Fibroblast of lung (primary cell): ENCODE results near the gene GALNT17. TPM values are rescaled to one million over a fixed set of nuclear protein-coding genes. Genes with fewer than 3 reads are reported as not detected.

ENCODE experiments used
- DNase-seq, 2 donors: peaks; one replicate each; pipeline versions ENCODE4 v3.0.0 to v3.0.0-alpha.2; 2010; ENCODE audit warnings: low read depth in 2 of 2
- H2AFZ ChIP-seq: 2 replicates; pipeline ENCODE4 v1.5.1; 2012; ENCODE audit warnings: low read length, control low read depth, inconsistent platforms
- H3K27ac ChIP-seq: 2 replicates; pipeline ENCODE4 v1.5.1; 2011; ENCODE audit warnings: low read length, control low read depth; ENCODE audit not compliant: insufficient read depth
- H3K27me3 ChIP-seq: 2 replicates; pipeline ENCODE4 v1.5.1; 2011; ENCODE audit warnings: mild to moderate bottlenecking, low read length; ENCODE audit not compliant: control insufficient read depth, insufficient read depth
- H3K36me3 ChIP-seq: 2 replicates; pipeline ENCODE4 v1.5.1; 2011; ENCODE audit warnings: low read length; ENCODE audit not compliant: control insufficient read depth, insufficient read depth
- H3K4me1 ChIP-seq: 2 replicates; pipeline ENCODE4 v1.5.1; 2011; ENCODE audit warnings: low read length; ENCODE audit not compliant: control insufficient read depth, insufficient read depth; ENCODE audit errors: extremely low read depth
- H3K4me2 ChIP-seq: 2 replicates; pipeline ENCODE4 v1.5.1; 2011; ENCODE audit warnings: low read length, control low read depth; ENCODE audit not compliant: insufficient read depth; ENCODE audit errors: extremely low read depth
- H3K4me3 ChIP-seq, 4 experiments: fragments of 200-600 bp in 1 of 4; sonication (generic) in 1 of 4; replicated peaks in 1 of 4; 2 replicates each; pipeline ENCODE4 v1.5.1; 2011 to 2016; ENCODE audit warnings: low read length in 4 of 4, low read depth in 3 of 4, mild to moderate bottlenecking in 3 of 4, control low read depth in 2 of 4, inconsistent platforms in 1 of 4, mixed read lengths in 1 of 4; ENCODE audit not compliant: insufficient read depth in 1 of 4; ENCODE audit errors: control extremely low read depth in 1 of 4
- H3K79me2 ChIP-seq: 2 replicates; pipeline ENCODE4 v1.5.1; 2012; ENCODE audit warnings: mild to moderate bottlenecking, low read length, inconsistent platforms; ENCODE audit not compliant: control insufficient read depth, insufficient read depth
- H3K9ac ChIP-seq: 2 replicates; pipeline ENCODE4 v1.5.1; 2011; ENCODE audit warnings: mild to moderate bottlenecking, low read length, control low read depth; ENCODE audit not compliant: insufficient read depth
- H3K9me3 ChIP-seq: 2 replicates; pipeline ENCODE4 v1.5.1; 2012; ENCODE audit warnings: low read depth, low read length; ENCODE audit not compliant: control insufficient read depth, insufficient read depth
- H4K20me1 ChIP-seq: 2 replicates; pipeline ENCODE4 v1.5.1; 2011; ENCODE audit warnings: low read length; ENCODE audit not compliant: control insufficient read depth, insufficient read depth; ENCODE audit errors: extremely low read depth
- EZH2 ChIP-seq: IDR thresholded peaks from 2 replicates; pipeline ENCODE4 v1.5.1; 2012; ENCODE audit warnings: low read length, control low read depth, mild to moderate bottlenecking; ENCODE audit errors: missing control alignments
- polyA plus RNA-seq, 2 donors: library from polyadenylated mRNA; depleted of rRNA in 1 of 2; stranded (reverse) in 1 of 2; unstranded in 1 of 2; fragments of >200 nt; gene quantifications; 2 replicates each; pipeline ENCODE4 v1.2.1, GENCODE V29; 2011 to 2012; ENCODE audit warnings: missing spikeins in 1 of 2
- total RNA-seq: library from RNA; depleted of rRNA; stranded (reverse); fragments of >200 nt; gene quantifications from 2 replicates; pipeline ENCODE4 v1.2.1, GENCODE V29; 2014
- TF ChIP-seq, protein P1 (sequence below), 2 donors: IDR thresholded peaks in 1 of 2; conservative IDR thresholded peaks in 1 of 2; 1 replicate in 1 of 2; 2 replicates in 1 of 2; pipeline ENCODE4 v1.5.1; 2011 to 2012; ENCODE audit warnings: low read length in 2 of 2, control low read depth in 1 of 2, inconsistent platforms in 1 of 2, low read depth in 1 of 2, mild to moderate bottlenecking in 1 of 2

Gene GALNT17
- total and polyA plus RNA-seq, 2 donors (not counting 1 experiment from before 2014, with no cell fraction given) = under 0.01 TPM; not detected in 1

GRCh38 chr7:71558806-71559613 is 427.1 kb downstream of the GALNT17 start:
- TF ChIP-seq EZH2 = no peak
- TF ChIP-seq, protein P1, sequence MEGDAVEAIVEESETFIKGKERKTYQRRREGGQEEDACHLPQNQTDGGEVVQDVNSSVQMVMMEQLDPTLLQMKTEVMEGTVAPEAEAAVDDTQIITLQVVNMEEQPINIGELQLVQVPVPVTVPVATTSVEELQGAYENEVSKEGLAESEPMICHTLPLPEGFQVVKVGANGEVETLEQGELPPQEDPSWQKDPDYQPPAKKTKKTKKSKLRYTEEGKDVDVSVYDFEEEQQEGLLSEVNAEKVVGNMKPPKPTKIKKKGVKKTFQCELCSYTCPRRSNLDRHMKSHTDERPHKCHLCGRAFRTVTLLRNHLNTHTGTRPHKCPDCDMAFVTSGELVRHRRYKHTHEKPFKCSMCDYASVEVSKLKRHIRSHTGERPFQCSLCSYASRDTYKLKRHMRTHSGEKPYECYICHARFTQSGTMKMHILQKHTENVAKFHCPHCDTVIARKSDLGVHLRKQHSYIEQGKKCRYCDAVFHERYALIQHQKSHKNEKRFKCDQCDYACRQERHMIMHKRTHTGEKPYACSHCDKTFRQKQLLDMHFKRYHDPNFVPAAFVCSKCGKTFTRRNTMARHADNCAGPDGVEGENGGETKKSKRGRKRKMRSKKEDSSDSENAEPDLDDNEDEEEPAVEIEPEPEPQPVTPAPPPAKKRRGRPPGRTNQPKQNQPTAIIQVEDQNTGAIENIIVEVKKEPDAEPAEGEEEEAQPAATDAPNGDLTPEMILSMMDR (conservative IDR thresholded peaks at IDR 0.05 in 1 of 2, IDR thresholded peaks at IDR 0.05 in 1 of 2; ENCODE audit: low read depth in 1 of 2, low read length in 2 of 2) = no peak
- H3K79me2 ChIP-seq = no peaks in the 10 kb centered on the region
- no peaks in the 10 kb centered on the region for H3K36me3 ChIP-seq
- no peak overlapping the region for H3K4me2 ChIP-seq
- no peaks in the 10 kb centered on the region for H3K9me3 ChIP-seq
- H2AFZ ChIP-seq = no peak overlapping the region
- H4K20me1 ChIP-seq = no peaks in the 10 kb centered on the region
- H3K9ac ChIP-seq = no peak overlapping the region
- no peaks in the 10 kb centered on the region for H3K27me3 ChIP-seq
- no peak overlapping the region for H3K4me3 ChIP-seq
- no peaks in the 10 kb centered on the region for H3K4me1 ChIP-seq
- no peak for DNase-seq
- no peak overlapping the region for H3K27ac ChIP-seq

DNA sequence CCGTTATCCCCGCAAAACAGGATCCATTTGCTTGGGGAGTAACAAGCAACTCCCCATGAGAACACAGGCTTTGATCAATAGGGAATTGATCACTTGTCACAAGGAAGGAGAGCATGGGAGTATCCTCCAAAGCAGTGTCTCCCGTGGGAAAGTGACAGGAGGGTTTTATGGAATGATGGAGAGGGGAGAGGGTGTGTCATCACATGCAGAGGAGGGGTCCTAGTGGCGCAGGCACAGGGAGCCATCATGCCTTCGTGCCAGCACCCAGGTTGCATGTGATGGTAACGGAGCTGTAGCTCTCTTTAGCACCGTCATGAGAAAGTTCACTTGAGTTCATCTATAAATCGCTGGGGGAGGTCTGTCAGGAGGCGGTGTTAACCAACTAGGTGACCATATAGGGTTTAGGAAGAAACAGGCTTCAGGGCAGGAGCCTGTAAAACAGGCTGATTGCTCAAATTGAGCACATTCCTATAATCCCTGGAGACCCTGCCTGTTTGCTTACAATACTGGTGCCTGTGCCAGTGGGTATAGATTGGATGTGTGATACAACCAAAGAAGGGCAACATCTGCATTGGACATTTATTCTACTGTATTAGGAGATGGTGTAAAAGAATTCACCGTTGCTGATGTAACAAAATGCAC is 428.5 kb downstream of the GALNT17 start:
- H3K79me2 ChIP-seq = no peaks in the 10 kb centered on the region
- no peaks in the 10 kb centered on the region for H3K9me3 ChIP-seq
- H3K27ac ChIP-seq = no peak overlapping the region
- H3K4me3 ChIP-seq = no peak overlapping the region
- TF ChIP-seq EZH2 = no peak
- DNase-seq = no peak
- no peaks in the 10 kb centered on the region for H3K27me3 ChIP-seq
- no peaks in the 10 kb centered on the region for H3K36me3 ChIP-seq
- no peak overlapping the region for H3K4me2 ChIP-seq
- H4K20me1 ChIP-seq = no peaks in the 10 kb centered on the region
- no peaks in the 10 kb centered on the region for H3K4me1 ChIP-seq
- no peak overlapping the region for H3K9ac ChIP-seq
- H2AFZ ChIP-seq = no peak overlapping the region

GRCh38 chr7:71563276-71563675 is 431.3 kb downstream of the GALNT17 start:
- Histone ChIP-seq H2AFZ (no peak overlapping the region), H3K4me2 (no peak overlapping the region), H3K4me1 (no peaks in the 10 kb centered on the region), H3K36me3 (no peaks in the 10 kb centered on the region), H3K27me3 (no peaks in the 10 kb centered on the region), H3K4me3 (no peak overlapping the region), H3K9me3 (no peaks in the 10 kb centered on the region), H3K79me2 (no peaks in the 10 kb centered on the region), H3K27ac (no peak overlapping the region), H3K9ac (no peak overlapping the region), H4K20me1 (no peaks in the 10 kb centered on the region)
- TF ChIP-seq EZH2 = no peak
- TF ChIP-seq, protein P1 (conservative IDR thresholded peaks at IDR 0.05 in 1 of 2, IDR thresholded peaks at IDR 0.05 in 1 of 2; ENCODE audit: low read depth in 1 of 2, low read length in 2 of 2) = no peak
- no peak for DNase-seq
